ENCODE data around the gene PRR16.
"Not testable (repeated sequence)": the region's sequence is repeated elsewhere in the genome, so short reads cannot be mapped to it uniquely, and the experiment has no call there.

PRR16 gene

GRCh38 chr5:120682851-120683250, 218.8 kb downstream of the PRR16 start:
- DNase-seq = no peak

GRCh38 chr5:120683580-120683979, 219.5 kb downstream of the PRR16 start:
- no peak for DNase-seq

GRCh38 chr5:120684213-120684612, 220.1 kb downstream of the PRR16 start:
- DNase-seq = no peak

- no peak for DNase-seq
These were observed 220.8 kb downstream of the PRR16 start for GRCh38 chr5:120684749-120685415.

- DNase-seq = no peak
These were observed 226.7 kb downstream of the PRR16 start for GRCh38 chr5:120690621-120691407.

GRCh38 chr5:120692325-120692724, 228.2 kb downstream of the PRR16 start:
- no peak for DNase-seq

- no peak for DNase-seq
These were observed 231.3 kb downstream of the PRR16 start for GRCh38 chr5:120695368-120695880.

- DNase-seq = no peak
These were observed 233.0 kb downstream of the PRR16 start for GRCh38 chr5:120697147-120697546.

- not testable (repeated sequence) for DNase-seq
These were observed 233.7 kb downstream of the PRR16 start for GRCh38 chr5:120697670-120698327.

- DNase-seq = not testable (repeated sequence)
These were observed 236.6 kb downstream of the PRR16 start for GRCh38 chr5:120700653-120701052.

GRCh38 chr5:120702817-120703538, 238.9 kb downstream of the PRR16 start:
- DNase-seq = not testable (repeated sequence)

- no peak for DNase-seq
These were observed 240.0 kb downstream of the PRR16 start for GRCh38 chr5:120703918-120704587.

GRCh38 chr5:120706877-120707276, 242.8 kb downstream of the PRR16 start:
- no peak for DNase-seq

GRCh38 chr5:120717381-120717780, 253.3 kb downstream of the PRR16 start:
- no peak for DNase-seq

GRCh38 chr5:120730214-120730613, 266.1 kb downstream of the PRR16 start:
- no peak for DNase-seq

GRCh38 chr5:120734033-120734432, 269.9 kb downstream of the PRR16 start:
- DNase-seq = no peak

GRCh38 chr5:120735076-120735475, 271.0 kb downstream of the PRR16 start:
- DNase-seq = no peak

Measured in NCI-H2029 (cell line).